SK-MEL-5 (cell line): ENCODE results near the gene PCAT6. TPM values are rescaled to one million over a fixed set of nuclear protein-coding genes. Genes with fewer than 3 reads are reported as not detected.

Source experiments
- small RNA-seq, 2 experiments: library from RNA; depleted of rRNA; stranded (forward); fragments of <200 nt; gene quantifications; one replicate each; pipeline ENCODE3, GENCODE V24; 2014
- total RNA-seq: library from RNA; depleted of rRNA; stranded (reverse); fragments of >200 nt; shearing (Covaris generic); gene quantifications from 2 replicates; pipeline ENCODE4 v1.2.3, GENCODE V29; 2014; rRNA removed

Gene PCAT6
- total RNA-seq, 1 experiment from 2014 or later, result 1.2 TPM

Small RNAs within 50 kb of the gene (small RNA-seq; reads per million reads assigned to genes)
- gene AC098934.3, result 0 reads per million in 2 experiments

Other genes starting within 250 kb of the PCAT6 start
- gene SYT2, start 100.5 kb upstream of the PCAT6 start, total RNA-seq, result 0.03 TPM in 1 of 2 replicates, not detected in the other
- gene KDM5B, start 2.5 kb upstream of the PCAT6 start, total RNA-seq, result 49.8 and 57.3 TPM in 2 replicates
- 6.6 and 7.7 TPM in 2 replicates for gene RABIF, start 78.2 kb downstream of the PCAT6 start, total RNA-seq
- gene KLHL12, start 116.3 kb downstream of the PCAT6 start, total RNA-seq, result 34.3 and 35.7 TPM in 2 replicates
- 251 and 265 TPM in 2 replicates for gene ADIPOR1, start 147.4 kb downstream of the PCAT6 start, total RNA-seq
- 72.6 and 75.5 TPM in 2 replicates for gene CYB5R1, start 156.3 kb downstream of the PCAT6 start, total RNA-seq
- 64.8 and 78.1 TPM in 2 replicates for gene TMEM183A, start 196.4 kb downstream of the PCAT6 start, total RNA-seq
- 4.5 and 4.8 TPM in 2 replicates for gene PPFIA4, start 215.5 kb downstream of the PCAT6 start, total RNA-seq